Erythroblast (primary cell): ENCODE data around the gene MICAL3.

Experiments
- GATA1 ChIP-seq: IDR thresholded peaks from 2 replicates; pipeline ENCODE4 v1.6.1; 2011; ENCODE audit warnings: low read depth, mild to moderate bottlenecking, control low read depth, low read length, moderate library complexity
- POLR2A ChIP-seq: IDR thresholded peaks from 2 replicates; pipeline ENCODE4 v1.6.1; 2011; ENCODE audit warnings: mild to moderate bottlenecking, low read length

- TF ChIP-seq POLR2A (no peak), GATA1 (no peak)
These were observed 158.2 kb downstream of the MICAL3 start for GRCh38 chr22:17866127-17866526.
